PFSK-1 (cell line): ENCODE measurements around the gene FAM118B.

Source experiments
- FOXP2 ChIP-seq: optimal IDR thresholded peaks from 2 replicates; pipeline ENCODE3; 2011; ENCODE audit warnings: borderline replicate concordance, control low read depth, inconsistent platforms; ENCODE audit not compliant: insufficient read depth; ENCODE audit errors: extremely low read length, extremely low read depth
- POLR2AphosphoS5 ChIP-seq: IDR thresholded peaks from 2 replicates; pipeline ENCODE4 v1.6.1; 2012; ENCODE audit warnings: low read depth, mild to moderate bottlenecking, control low read depth, low read length, moderate library complexity
- SIN3A ChIP-seq: IDR thresholded peaks from 2 replicates; pipeline ENCODE4 v1.6.1; 2012; ENCODE audit warnings: mild to moderate bottlenecking, low read length, moderate library complexity, borderline replicate concordance; ENCODE audit not compliant: insufficient read depth
- TAF1 ChIP-seq: IDR thresholded peaks from 2 replicates; pipeline ENCODE4 v1.6.1; 2012; ENCODE audit warnings: low read length, control low read depth, borderline replicate concordance; ENCODE audit not compliant: insufficient read depth
- TF ChIP-seq, protein P1 (sequence below), 2 experiments: IDR thresholded peaks; 2 replicates each; pipeline versions ENCODE4 v1.6.1 to v1.8.0; 2011 to 2012; ENCODE audit warnings: low read depth in 2 of 2, low read length in 2 of 2, control low read depth in 1 of 2, inconsistent platforms in 1 of 2, mild to moderate bottlenecking in 1 of 2, moderate library complexity in 1 of 2; ENCODE audit not compliant: insufficient read depth in 1 of 2

The FAM118B gene

GRCh38 chr11:126281666-126282175 lies 70.1 kb downstream of the FAM118B start:
- TF ChIP-seq FOXP2 (no peak), TAF1 (no peak), SIN3A (no peak), POLR2AphosphoS5 (no peak)
- TF ChIP-seq, protein P1, sequence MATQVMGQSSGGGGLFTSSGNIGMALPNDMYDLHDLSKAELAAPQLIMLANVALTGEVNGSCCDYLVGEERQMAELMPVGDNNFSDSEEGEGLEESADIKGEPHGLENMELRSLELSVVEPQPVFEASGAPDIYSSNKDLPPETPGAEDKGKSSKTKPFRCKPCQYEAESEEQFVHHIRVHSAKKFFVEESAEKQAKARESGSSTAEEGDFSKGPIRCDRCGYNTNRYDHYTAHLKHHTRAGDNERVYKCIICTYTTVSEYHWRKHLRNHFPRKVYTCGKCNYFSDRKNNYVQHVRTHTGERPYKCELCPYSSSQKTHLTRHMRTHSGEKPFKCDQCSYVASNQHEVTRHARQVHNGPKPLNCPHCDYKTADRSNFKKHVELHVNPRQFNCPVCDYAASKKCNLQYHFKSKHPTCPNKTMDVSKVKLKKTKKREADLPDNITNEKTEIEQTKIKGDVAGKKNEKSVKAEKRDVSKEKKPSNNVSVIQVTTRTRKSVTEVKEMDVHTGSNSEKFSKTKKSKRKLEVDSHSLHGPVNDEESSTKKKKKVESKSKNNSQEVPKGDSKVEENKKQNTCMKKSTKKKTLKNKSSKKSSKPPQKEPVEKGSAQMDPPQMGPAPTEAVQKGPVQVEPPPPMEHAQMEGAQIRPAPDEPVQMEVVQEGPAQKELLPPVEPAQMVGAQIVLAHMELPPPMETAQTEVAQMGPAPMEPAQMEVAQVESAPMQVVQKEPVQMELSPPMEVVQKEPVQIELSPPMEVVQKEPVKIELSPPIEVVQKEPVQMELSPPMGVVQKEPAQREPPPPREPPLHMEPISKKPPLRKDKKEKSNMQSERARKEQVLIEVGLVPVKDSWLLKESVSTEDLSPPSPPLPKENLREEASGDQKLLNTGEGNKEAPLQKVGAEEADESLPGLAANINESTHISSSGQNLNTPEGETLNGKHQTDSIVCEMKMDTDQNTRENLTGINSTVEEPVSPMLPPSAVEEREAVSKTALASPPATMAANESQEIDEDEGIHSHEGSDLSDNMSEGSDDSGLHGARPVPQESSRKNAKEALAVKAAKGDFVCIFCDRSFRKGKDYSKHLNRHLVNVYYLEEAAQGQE (IDR thresholded peaks at IDR 0.05; ENCODE audit: insufficient read depth in 1 of 2, low read depth in 2 of 2, low read length in 2 of 2) = no peak

DNA sequence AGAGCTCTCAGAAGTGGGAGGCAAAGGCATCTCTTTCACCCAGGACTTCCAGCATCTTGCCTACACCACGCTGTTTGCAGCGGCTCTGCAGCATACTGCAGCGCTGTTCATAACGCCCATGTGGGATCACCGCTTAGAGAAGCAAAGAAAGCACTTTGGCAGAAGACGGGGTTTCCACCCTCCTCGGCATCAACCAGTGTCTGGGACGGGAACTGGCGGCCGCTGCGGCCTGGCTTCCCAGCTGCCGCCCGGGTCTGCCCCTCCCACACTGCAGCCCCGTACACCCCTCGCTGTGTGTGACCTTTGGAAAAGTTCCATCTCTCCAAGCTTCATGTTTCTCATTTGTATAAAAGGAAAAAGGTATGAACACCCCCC lies 70.8 kb downstream of the FAM118B start:
- TF ChIP-seq SIN3A (no peak), POLR2AphosphoS5 (no peak), FOXP2 (no peak), TAF1 (no peak)
- TF ChIP-seq, protein P1 (IDR thresholded peaks at IDR 0.05; ENCODE audit: insufficient read depth in 1 of 2, low read depth in 2 of 2, low read length in 2 of 2) = no peak

DNA sequence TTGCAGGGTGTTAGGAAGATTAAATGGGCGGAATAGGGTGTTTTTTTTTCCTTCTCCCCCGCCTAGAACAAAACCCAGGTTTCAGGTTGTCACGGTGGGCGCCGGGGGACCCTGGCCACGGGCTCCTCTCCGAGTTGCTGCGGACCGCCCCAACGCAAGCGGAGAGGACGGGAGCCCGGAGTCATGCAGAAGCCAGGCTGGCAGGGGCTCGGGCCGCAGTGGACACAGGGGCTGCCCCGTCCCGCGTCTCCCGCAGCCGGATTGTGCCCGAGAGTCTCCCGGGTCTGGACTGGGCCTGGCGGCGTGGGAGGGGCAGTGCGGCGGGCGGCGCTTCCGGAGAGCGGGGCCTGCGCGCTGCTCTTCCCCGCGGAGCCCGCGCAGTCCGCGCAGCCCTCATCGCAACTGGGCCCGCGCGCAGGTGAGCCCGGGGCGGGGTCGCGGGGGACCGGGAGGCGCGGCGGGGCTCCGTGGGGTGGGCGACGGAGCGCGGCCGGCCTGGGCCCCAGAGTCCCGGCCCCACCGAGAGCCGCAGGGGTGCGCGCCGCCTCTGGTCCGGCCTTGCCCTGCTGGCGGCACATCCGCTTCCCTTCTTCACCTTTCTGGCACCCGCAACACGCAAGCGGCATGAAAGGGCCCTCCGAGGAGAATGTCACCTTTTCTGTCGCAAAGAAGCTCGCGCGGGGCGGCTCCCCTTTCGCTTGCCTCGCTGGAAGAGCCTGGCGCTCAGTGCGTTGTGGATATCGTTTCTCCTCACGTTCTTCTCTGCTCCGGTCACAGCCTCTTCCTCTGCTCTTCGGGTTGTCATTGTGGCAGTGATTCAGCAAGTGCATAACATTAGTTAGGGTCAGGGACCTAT lies 71.4 kb downstream of the FAM118B start, which contains the start of gene TIRAP:
Gene TIRAP, plus strand, starts transcription at position 358 of the 856 bp plus-strand sequence. CDS start 7,802 bp downstream, outside the sequence.
- TF ChIP-seq, protein P1 (IDR thresholded peaks at IDR 0.05; ENCODE audit: insufficient read depth in 1 of 2, low read depth in 2 of 2, low read length in 2 of 2) = no peak; a peak in 1 of 4 replicates
- TF ChIP-seq SIN3A (0 out of 2 replicates have a peak, but pooled peaks have one; percentile 14), FOXP2 (no peak), TAF1 (peak; percentile 73; the same call in 1 of the 2 replicates), POLR2AphosphoS5 (peak; percentile 70)

GRCh38 chr11:126284829-126285228 lies 73.2 kb downstream of the FAM118B start:
- TF ChIP-seq POLR2AphosphoS5 = no peak
- TF ChIP-seq SIN3A = no peak
- TF ChIP-seq TAF1 = no peak
- no peak for TF ChIP-seq FOXP2
- TF ChIP-seq, protein P1 (IDR thresholded peaks at IDR 0.05; ENCODE audit: insufficient read depth in 1 of 2, low read depth in 2 of 2, low read length in 2 of 2) = no peak
